ENCODE data around the gene ZNF564.

The ZNF564 gene

GRCh38 chr19:12551060-12551832 is at the start of gene ZNF564:
Gene ZNF564 (minus strand): TSS chr19:12551482. CDS start chr19:12551332, 150 bp downstream.
- peak within 1 kb of the TSS; percentile 99 for H3K27ac ChIP-seq
- CTCF ChIA-PET = interaction anchor here (0.7 kb wide), 1 partner anchor 170 kb away, joined by 8 read pairs; no protein-coding TSS in a partner anchor
- TF ChIP-seq, protein P1, sequence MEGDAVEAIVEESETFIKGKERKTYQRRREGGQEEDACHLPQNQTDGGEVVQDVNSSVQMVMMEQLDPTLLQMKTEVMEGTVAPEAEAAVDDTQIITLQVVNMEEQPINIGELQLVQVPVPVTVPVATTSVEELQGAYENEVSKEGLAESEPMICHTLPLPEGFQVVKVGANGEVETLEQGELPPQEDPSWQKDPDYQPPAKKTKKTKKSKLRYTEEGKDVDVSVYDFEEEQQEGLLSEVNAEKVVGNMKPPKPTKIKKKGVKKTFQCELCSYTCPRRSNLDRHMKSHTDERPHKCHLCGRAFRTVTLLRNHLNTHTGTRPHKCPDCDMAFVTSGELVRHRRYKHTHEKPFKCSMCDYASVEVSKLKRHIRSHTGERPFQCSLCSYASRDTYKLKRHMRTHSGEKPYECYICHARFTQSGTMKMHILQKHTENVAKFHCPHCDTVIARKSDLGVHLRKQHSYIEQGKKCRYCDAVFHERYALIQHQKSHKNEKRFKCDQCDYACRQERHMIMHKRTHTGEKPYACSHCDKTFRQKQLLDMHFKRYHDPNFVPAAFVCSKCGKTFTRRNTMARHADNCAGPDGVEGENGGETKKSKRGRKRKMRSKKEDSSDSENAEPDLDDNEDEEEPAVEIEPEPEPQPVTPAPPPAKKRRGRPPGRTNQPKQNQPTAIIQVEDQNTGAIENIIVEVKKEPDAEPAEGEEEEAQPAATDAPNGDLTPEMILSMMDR (conservative IDR thresholded peaks at IDR 0.05; ENCODE audit: low read depth) = no peak
- POLR2A ChIA-PET (ENCODE audit: low non-redundant PET) = interaction anchor here (0.5 kb wide), 1 partner anchor 147 kb away, joined by 3 read pairs; no protein-coding TSS in a partner anchor
- peak; percentile 99 for DNase-seq (ENCODE audit: low spot score)

GRCh38 chr19:12597594-12597993 is 46.3 kb upstream of the ZNF564 start:
- TF ChIP-seq, protein P1 (conservative IDR thresholded peaks at IDR 0.05; ENCODE audit: low read depth) = no peak
- CTCF ChIA-PET = interaction anchor here (0.5 kb wide), 1 partner anchor 129 kb away, joined by 3 read pairs; no protein-coding TSS in a partner anchor
- no peak overlapping the region for H3K27ac ChIP-seq
- POLR2A ChIA-PET (ENCODE audit: low non-redundant PET) = no interaction called here
- no peak for DNase-seq (ENCODE audit: low spot score)

DNA sequence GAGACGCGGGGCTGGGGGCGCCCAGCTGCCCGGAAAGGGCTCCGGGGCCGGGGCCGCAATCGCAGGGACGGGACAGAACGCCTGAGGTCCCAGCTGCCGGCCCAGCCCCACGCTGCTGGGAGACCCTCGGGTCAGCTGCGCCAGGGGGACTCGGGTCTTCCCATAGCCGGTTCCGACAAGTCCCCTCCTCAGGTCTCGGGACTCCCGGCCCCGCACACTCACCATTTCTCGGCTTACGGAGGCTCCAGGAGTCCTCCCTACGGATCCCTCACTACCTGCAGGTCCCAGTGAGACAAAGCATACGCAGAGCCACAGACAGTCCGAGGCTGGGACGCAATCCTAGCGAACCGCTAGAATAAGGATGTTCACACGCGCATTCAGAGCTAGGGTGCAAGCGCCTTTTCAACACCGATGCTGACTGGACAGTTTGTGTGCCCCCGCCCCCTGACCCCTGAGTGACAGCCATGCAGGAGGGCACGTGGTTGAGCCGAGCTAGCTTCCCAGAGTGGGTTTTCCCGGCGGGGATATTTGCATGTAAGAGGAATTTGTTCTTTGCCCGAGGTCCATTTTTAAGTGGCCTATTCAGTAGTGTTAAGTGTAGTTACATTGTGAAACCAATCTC is 45.8 kb upstream of the ZNF564 start:
- no peak overlapping the region for H3K27ac ChIP-seq
- ChIA-PET CTCF (interaction anchor here (0.5 kb wide), 1 partner anchor 128 kb away, joined by 3 read pairs; no protein-coding TSS in a partner anchor), POLR2A (ENCODE audit: low non-redundant PET) (no interaction called here)
- DNase-seq (ENCODE audit: low spot score) = no peak
- TF ChIP-seq, protein P1 (conservative IDR thresholded peaks at IDR 0.05; ENCODE audit: low read depth) = no peak

DNA sequence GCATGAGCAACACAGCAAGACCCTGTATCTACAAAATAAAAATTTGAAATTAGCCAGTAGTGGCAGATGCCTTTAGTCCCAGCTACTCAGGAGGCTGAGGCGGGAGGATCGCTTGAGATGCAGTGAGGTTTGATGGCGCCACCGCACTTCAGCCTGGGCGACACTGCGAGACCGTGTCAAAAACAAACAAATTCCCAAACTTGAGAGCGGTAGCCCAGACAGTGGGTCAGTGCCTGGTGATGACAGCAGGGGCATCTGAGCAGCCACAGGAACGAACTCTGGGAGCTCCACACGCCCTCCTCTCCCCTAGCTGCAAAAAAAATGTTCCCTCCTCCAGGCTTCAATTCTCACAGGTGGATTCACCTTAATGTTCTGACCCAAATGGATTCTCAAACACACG is 45.2 kb upstream of the ZNF564 start:
- no peak overlapping the region for H3K27ac ChIP-seq
- ChIA-PET CTCF (interaction anchor here (0.6 kb wide), 1 partner anchor 346 kb away, joined by 3 read pairs; no protein-coding TSS in a partner anchor), POLR2A (ENCODE audit: low non-redundant PET) (no interaction called here)
- DNase-seq (ENCODE audit: low spot score) = no peak
- TF ChIP-seq, protein P1 (conservative IDR thresholded peaks at IDR 0.05; ENCODE audit: low read depth) = no peak

- no peak overlapping the region for H3K27ac ChIP-seq
- TF ChIP-seq, protein P1 (conservative IDR thresholded peaks at IDR 0.05; ENCODE audit: low read depth) = no peak
- ChIA-PET CTCF (no interaction called here), POLR2A (ENCODE audit: low non-redundant PET) (no interaction called here)
- no peak for DNase-seq (ENCODE audit: low spot score)
These were observed 29.8 kb upstream of the ZNF564 start for GRCh38 chr19:12581100-12581499.

DNA sequence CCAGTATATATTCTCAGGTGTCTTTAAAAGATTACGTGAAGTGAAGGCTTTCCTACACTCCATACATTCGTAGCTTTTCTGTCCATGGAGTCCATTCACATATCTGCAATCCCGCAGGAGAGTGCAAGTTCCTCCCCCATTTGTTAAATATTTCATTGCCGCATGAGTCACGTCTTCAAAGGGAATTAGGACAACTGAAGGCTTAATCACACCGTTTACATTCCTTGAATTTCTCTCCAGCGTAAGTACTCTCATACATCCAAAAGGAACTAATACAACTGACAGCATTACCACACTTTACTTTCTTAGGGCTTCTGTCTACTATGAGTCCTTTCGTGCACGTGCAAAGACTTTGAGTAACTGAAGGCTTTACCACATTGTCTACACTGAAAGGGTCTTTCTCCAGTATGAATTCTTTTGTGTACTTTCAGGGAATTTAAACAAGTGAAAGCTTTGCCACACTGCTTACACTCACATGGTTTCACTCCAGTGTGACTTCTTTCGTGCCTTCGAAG is 29.0 kb upstream of the ZNF564 start:
- TF ChIP-seq, protein P1 (conservative IDR thresholded peaks at IDR 0.05; ENCODE audit: low read depth) = no peak
- peak; percentile 58 for DNase-seq (ENCODE audit: low spot score)
- POLR2A ChIA-PET (ENCODE audit: low non-redundant PET) = no interaction called here
- CTCF ChIA-PET = no interaction called here
- no peak overlapping the region for H3K27ac ChIP-seq

All from RWPE1 (cell line).